Measurements from ENCODE around the gene TRHDE. TPM values are rescaled to one million over a fixed set of nuclear protein-coding genes. Genes with fewer than 3 reads are reported as not detected.

TRHDE gene
- total RNA-seq, result not detected

GRCh38 chr12:72272091-72272661, at the start of gene TRHDE:
Gene TRHDE (plus strand): TSS chr12:72272370. CDS start chr12:72272644, 274 bp downstream.
- H3K4me1 Mint-ChIP-seq (ENCODE audit: low read depth), result peaks cover 6% of the 10 kb centered on the region
- H3K27ac Mint-ChIP-seq, result no peak within 1 kb of the TSS
- no peak for ATAC-seq (replicated peaks in 1 of 2)
- H3K27me3 Mint-ChIP-seq (ENCODE audit: low read depth), result peaks cover 60% of the 10 kb centered on the region
- H3K4me3 Mint-ChIP-seq, result peak within 1 kb of the TSS; percentile 11 to 42
- H3K9me3 Mint-ChIP-seq, result peaks cover 0 to 3% of the 10 kb centered on the region in 2 donors
- no peaks in the 10 kb centered on the region for H3K36me3 Mint-ChIP-seq (ENCODE audit: insufficient read depth in 2 of 2)
- no peak for DNase-seq

GRCh38 chr12:72226510-72226909, 45.7 kb upstream of the TRHDE start:
- Mint-ChIP-seq H3K4me1 (ENCODE audit: low read depth) (no peaks in the 10 kb centered on the region), H3K27me3 (ENCODE audit: low read depth) (no peaks in the 10 kb centered on the region), H3K36me3 (ENCODE audit: insufficient read depth in 2 of 2) (no peaks in the 10 kb centered on the region), H3K27ac (no peak overlapping the region), H3K9me3 (peaks cover 0 to 4% of the 10 kb centered on the region in 2 donors), H3K4me3 (no peak overlapping the region)
- DNase-seq (no peak), ATAC-seq (replicated peaks in 1 of 2) (no peak)

DNA sequence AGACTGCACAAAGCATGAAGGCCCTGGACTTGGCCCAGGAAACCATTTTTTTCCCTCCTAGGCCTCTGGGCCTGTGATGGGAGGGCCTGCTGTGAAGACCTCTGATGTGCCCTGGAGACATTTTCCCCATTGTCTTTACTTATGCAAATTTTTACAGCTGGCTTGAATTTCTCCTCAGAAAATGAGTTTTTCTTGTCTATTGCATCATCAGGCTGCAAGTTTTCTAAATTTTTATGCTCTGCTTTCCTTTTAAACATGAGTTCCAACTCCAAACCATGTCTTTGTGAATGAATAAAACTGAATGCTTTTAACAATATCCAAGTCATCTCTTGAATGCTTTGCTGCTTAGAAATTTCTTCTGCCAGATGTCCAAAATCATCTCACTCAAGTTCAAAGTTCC, 43.7 kb upstream of the TRHDE start:
- Mint-ChIP-seq H3K4me3 (no peak overlapping the region), H3K4me1 (ENCODE audit: low read depth) (no peaks in the 10 kb centered on the region), H3K27me3 (ENCODE audit: low read depth) (no peaks in the 10 kb centered on the region), H3K9me3 (peaks cover 0 to 6% of the 10 kb centered on the region in 2 donors), H3K27ac (no peak overlapping the region), H3K36me3 (ENCODE audit: insufficient read depth in 2 of 2) (no peaks in the 10 kb centered on the region)
- DNase-seq, result no peak
- no peak for ATAC-seq (replicated peaks in 1 of 2)

DNA sequence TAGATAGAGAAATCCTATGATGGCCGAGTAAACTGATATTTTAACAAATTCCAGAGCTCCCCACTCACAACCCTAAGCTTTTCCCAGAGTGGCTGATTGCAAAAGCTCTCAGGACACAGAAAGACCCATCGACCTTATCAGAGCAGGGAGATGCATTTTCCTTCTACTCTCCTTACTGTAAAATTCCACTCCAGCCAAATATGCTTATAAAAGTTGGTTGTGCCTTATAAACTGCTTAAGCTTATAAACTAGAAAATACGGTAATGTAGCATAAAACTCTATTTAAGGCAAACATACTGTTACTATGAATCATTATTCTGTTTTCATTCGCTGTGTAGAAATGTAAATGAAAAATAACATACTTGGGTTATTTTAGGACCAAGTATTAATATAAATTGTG, 41.6 kb upstream of the TRHDE start:
- ATAC-seq (replicated peaks in 1 of 2), result no peak

DNA sequence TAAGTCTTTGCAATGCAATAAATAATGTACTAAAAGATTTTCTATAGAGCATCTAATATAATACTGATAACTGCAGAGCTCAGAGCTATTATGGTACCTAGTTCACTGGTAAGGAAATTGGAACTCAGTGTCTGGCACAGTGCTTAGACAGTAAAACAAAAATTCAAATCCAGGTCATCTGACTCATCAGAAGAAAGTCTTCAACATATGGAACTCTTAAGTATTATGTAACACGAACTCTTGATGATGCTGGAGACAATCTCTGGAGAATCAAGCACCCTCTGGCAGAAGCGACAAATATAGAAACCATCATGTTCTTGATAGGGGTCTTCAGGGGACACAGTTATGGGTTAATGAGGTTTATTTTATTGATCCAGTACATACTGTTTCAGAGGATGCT, 37.3 kb upstream of the TRHDE start:
- Mint-ChIP-seq H3K9me3 (peaks cover 0 to 2% of the 10 kb centered on the region in 2 donors), H3K36me3 (ENCODE audit: insufficient read depth in 2 of 2) (no peaks in the 10 kb centered on the region), H3K27me3 (ENCODE audit: low read depth) (no peaks in the 10 kb centered on the region), H3K27ac (no peak overlapping the region), H3K4me3 (no peak overlapping the region), H3K4me1 (ENCODE audit: low read depth) (no peaks in the 10 kb centered on the region)
- DNase-seq (no peak), ATAC-seq (replicated peaks in 1 of 2) (no peak)

More for the DNA sequence above, 41.6 kb upstream of the TRHDE start:
- Mint-ChIP-seq H3K27me3 (ENCODE audit: low read depth) (no peaks in the 10 kb centered on the region), H3K36me3 (ENCODE audit: insufficient read depth in 2 of 2) (no peaks in the 10 kb centered on the region), H3K4me3 (no peak overlapping the region), H3K4me1 (ENCODE audit: low read depth) (no peaks in the 10 kb centered on the region), H3K27ac (no peak overlapping the region), H3K9me3 (peaks cover 0 to 5% of the 10 kb centered on the region in 2 donors)
- no peak for DNase-seq

DNA sequence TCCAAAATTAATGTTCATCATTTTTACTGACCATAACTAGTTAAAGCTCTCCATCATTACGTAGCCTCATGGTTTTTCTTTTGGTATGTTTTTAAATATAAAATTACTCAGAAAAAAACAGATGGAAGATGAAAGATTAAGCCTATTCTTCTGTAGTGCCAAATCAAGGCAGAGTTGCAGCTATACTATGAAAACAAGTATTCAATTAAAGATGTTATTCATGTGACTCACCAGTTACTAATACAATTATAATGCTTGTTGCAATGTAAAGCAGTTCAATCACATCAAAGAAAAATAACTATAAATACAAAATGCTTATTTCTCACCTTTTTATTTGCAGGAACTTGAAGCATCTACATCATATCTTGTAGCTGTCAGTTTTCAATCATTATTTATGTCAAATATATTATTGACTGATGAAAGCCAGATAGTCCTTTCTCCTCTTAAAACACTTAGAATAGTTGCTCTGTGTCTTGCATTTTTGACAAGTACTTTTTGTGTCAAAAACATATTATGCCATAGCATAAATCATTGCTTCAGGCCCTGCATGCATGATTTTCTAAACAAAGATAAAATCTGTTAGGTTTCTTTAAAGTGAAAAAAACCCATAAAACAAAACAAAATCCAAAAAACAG, 36.0 kb upstream of the TRHDE start:
- H3K4me1 Mint-ChIP-seq (ENCODE audit: low read depth), result no peaks in the 10 kb centered on the region
- ATAC-seq (replicated peaks in 1 of 2) (no peak), DNase-seq (no peak)
- H3K9me3 Mint-ChIP-seq, result peaks cover 2 to 3% of the 10 kb centered on the region in 2 donors
- H3K4me3 Mint-ChIP-seq, result no peak overlapping the region
- H3K36me3 Mint-ChIP-seq (ENCODE audit: insufficient read depth in 2 of 2), result no peaks in the 10 kb centered on the region
- H3K27ac Mint-ChIP-seq, result no peak overlapping the region
- H3K27me3 Mint-ChIP-seq (ENCODE audit: low read depth), result no peaks in the 10 kb centered on the region

DNA sequence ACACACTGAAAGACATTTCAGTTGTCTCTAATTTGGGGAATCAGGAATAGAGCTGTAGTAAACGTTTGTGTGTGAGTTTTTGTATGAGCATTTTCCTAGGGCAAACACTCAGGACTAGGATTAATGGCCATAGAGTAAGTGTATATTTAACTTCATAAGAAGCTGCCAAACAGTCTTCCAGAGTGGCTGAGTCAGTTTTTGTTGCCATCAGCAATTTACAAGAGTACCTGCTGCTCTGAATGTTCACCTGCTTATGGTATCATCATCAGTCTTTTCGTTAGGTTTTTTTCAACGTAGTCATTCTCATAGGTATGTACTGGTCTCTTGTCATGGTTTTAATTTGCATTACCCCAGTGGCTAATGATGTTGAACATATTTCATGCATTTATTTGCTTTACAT, 30.6 kb upstream of the TRHDE start:
- DNase-seq (no peak), ATAC-seq (replicated peaks in 1 of 2) (no peak)
- H3K27me3 Mint-ChIP-seq (ENCODE audit: low read depth), result no peaks in the 10 kb centered on the region
- H3K27ac Mint-ChIP-seq, result no peak overlapping the region
- peaks cover 0 to 6% of the 10 kb centered on the region in 2 donors for H3K9me3 Mint-ChIP-seq
- H3K36me3 Mint-ChIP-seq (ENCODE audit: insufficient read depth in 2 of 2), result no peaks in the 10 kb centered on the region
- no peak overlapping the region for H3K4me3 Mint-ChIP-seq
- no peaks in the 10 kb centered on the region for H3K4me1 Mint-ChIP-seq (ENCODE audit: low read depth)

DNA sequence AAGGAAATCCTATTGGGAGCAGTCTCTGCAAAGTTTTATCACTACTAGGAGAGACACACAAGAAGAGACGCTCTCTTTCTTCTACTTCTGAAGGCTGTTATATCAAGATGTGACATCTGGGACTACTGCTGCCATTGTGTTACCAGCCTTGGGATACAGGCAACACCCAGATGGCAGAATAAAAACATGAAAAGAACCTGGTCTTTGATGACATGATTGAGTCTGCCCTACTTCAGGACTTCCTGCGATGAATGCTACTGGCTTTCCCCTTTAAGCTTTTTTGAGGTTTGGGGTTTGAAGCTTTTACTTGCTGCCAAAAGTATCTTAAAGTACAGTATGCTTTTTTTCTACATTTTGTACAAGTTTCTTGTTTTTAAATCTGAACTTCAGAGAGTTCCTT, 29.2 kb upstream of the TRHDE start:
- H3K4me3 Mint-ChIP-seq, result no peak overlapping the region

GRCh38 chr12:72246370-72246769, 25.8 kb upstream of the TRHDE start:
- H3K9me3 Mint-ChIP-seq, result peaks cover 0 to 3% of the 10 kb centered on the region in 2 donors
- H3K27me3 Mint-ChIP-seq (ENCODE audit: low read depth), result no peaks in the 10 kb centered on the region
- no peak for ATAC-seq (replicated peaks in 1 of 2)

More for the DNA sequence above, 29.2 kb upstream of the TRHDE start:
- H3K27me3 Mint-ChIP-seq (ENCODE audit: low read depth), result no peaks in the 10 kb centered on the region
- no peaks in the 10 kb centered on the region for H3K4me1 Mint-ChIP-seq (ENCODE audit: low read depth)
- peaks cover 0 to 6% of the 10 kb centered on the region in 2 donors for H3K9me3 Mint-ChIP-seq
- H3K36me3 Mint-ChIP-seq (ENCODE audit: insufficient read depth in 2 of 2), result no peaks in the 10 kb centered on the region
- no peak for ATAC-seq (replicated peaks in 1 of 2)
- DNase-seq, result no peak
- H3K27ac Mint-ChIP-seq, result no peak overlapping the region

DNA sequence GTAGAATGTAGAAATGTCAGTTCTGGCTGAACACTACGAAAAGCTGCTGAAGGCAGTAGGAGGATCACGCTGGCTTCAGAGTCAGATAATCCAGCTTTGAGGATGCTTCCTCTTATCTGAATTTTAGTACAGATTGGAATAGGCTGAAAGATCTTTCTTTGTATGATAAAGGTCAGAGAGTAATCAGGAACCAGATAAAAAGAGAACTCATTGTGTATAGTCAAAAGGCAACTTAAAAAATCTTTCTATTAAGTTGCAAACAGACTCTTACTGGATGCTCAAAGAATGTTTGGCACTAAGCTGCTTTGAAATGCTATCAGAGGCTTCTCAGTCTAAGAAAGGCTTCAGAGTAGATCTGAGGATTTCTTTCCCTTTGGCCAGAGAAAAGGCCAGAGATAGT, 21.8 kb upstream of the TRHDE start:
- H3K9me3 Mint-ChIP-seq, result no peaks in the 10 kb centered on the region
- no peaks in the 10 kb centered on the region for H3K36me3 Mint-ChIP-seq (ENCODE audit: insufficient read depth in 2 of 2)
- ATAC-seq (replicated peaks in 1 of 2) (no peak), DNase-seq (no peak)
- H3K27me3 Mint-ChIP-seq (ENCODE audit: low read depth), result no peaks in the 10 kb centered on the region
- no peak overlapping the region for H3K4me3 Mint-ChIP-seq
- H3K4me1 Mint-ChIP-seq (ENCODE audit: low read depth), result no peaks in the 10 kb centered on the region
- no peak overlapping the region for H3K27ac Mint-ChIP-seq

More at GRCh38 chr12:72246370-72246769, 25.8 kb upstream of the TRHDE start:
- Mint-ChIP-seq H3K4me1 (ENCODE audit: low read depth) (no peaks in the 10 kb centered on the region), H3K4me3 (no peak overlapping the region), H3K36me3 (ENCODE audit: insufficient read depth in 2 of 2) (no peaks in the 10 kb centered on the region), H3K27ac (no peak overlapping the region)
- no peak for DNase-seq

DNA sequence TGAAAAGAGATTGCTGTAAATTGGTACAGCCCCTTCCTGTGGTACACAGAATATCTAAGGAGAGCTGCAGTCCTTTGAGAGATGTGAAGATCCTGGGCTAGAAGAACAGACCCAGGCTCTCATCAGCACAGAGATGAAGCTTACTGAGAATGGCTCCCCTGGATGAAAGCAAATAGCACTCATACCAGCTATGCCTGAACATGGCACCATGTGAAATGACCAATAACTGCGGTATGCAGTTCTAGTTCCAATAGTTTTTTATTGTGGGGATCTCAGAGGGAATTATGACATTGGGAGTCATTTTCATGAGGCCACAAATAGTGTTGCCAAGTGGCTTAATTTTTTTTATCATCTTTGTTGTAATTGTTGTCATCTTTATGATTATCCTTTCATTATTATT, 15.4 kb upstream of the TRHDE start:
- H3K9me3 Mint-ChIP-seq, result peaks cover 2% of the 10 kb centered on the region in 2 donors
- ATAC-seq (replicated peaks in 1 of 2) (no peak), DNase-seq (no peak)
- H3K4me3 Mint-ChIP-seq, result no peak overlapping the region
- H3K36me3 Mint-ChIP-seq (ENCODE audit: insufficient read depth in 2 of 2), result no peaks in the 10 kb centered on the region
- H3K27ac Mint-ChIP-seq, result no peak overlapping the region
- H3K4me1 Mint-ChIP-seq (ENCODE audit: low read depth), result no peaks in the 10 kb centered on the region
- H3K27me3 Mint-ChIP-seq (ENCODE audit: low read depth), result no peaks in the 10 kb centered on the region

DNA sequence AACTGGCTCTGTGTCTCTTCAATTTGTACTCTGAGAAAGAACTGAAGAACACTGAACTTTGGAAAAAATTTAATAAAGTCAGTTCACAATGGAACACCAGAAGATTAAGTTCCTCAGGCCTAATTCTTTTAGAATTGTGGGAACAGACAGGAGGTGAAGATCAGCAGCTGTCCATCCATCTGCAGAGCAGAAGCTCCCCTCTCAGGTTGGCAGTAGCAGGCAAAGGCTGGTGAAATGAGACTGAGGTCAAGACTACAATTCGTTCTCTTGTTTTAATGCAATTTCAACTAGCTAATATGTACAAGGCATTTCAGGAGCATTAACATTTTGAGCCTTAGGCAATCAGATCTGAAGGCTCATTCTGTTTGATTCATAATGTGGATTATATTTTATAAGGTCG, 10.3 kb upstream of the TRHDE start:
- Mint-ChIP-seq H3K9me3 (no peaks in the 10 kb centered on the region), H3K27me3 (ENCODE audit: low read depth) (no peaks in the 10 kb centered on the region), H3K4me1 (ENCODE audit: low read depth) (no peaks in the 10 kb centered on the region), H3K27ac (no peak overlapping the region), H3K36me3 (ENCODE audit: insufficient read depth in 2 of 2) (no peaks in the 10 kb centered on the region), H3K4me3 (no peak overlapping the region)
- DNase-seq, result no peak
- no peak for ATAC-seq (replicated peaks in 1 of 2)

DNA sequence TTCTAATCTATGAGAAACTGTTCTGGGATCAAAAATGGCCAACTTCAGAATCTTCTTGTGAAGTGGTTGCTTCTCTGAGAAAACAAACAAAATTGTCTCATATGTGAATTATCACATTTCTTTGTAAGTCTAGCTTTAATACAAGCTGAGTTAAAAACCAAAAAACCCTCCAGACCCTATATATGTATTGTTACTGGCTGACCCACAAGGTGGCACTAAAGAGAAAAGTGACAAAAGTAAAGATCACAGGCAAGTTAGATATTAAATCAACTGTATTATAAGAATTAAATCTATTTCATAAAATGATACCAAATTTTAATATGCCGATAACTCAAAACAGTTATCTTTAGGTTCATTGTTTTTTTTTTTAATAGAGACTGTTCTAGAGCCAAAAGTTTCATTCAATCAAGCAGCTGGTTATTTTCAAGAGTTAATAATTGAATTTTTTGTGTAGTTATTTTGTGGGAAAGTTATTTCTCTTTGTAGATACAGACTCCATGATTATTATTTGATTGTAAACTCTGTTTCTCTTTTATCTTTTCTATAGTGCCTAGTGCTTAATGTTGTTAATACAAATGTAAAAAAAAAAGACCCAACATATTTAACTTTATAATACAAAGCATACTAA, 7.5 kb upstream of the TRHDE start:
- Mint-ChIP-seq H3K27ac (no peak overlapping the region), H3K4me1 (ENCODE audit: low read depth) (no peaks in the 10 kb centered on the region), H3K27me3 (ENCODE audit: low read depth) (peaks cover 6% of the 10 kb centered on the region), H3K4me3 (no peak overlapping the region), H3K36me3 (ENCODE audit: insufficient read depth in 2 of 2) (no peaks in the 10 kb centered on the region), H3K9me3 (no peaks in the 10 kb centered on the region)
- ATAC-seq (replicated peaks in 1 of 2) (no peak), DNase-seq (no peak)

Data from activated T-cell treated with anti-CD3 and anti-CD28 coated beads, Interleukin-2, amount 50 U/mL, for 72 hours (primary cell).